Endodermal cell (in vitro differentiated cells): ENCODE measurements around the gene SAC3D1. TPM values are rescaled to one million over a fixed set of nuclear protein-coding genes. Genes with fewer than 3 reads are reported as not detected.

Experiments used
- DNase-seq: peaks from one replicate; pipeline ENCODE4 v3.0.0-alpha.2; 2017
- H3K27ac ChIP-seq: 2 replicates; pipeline ENCODE4 v1.5.1; 2013; ENCODE audit warnings: mild to moderate bottlenecking, low read depth, low read length, moderate library complexity
- H3K27me3 ChIP-seq: 2 replicates; pipeline ENCODE4 v1.6.1; 2013; ENCODE audit warnings: mild to moderate bottlenecking, low read length, moderate library complexity; ENCODE audit not compliant: insufficient read depth, control insufficient read depth, poor library complexity, severe bottlenecking
- H3K36me3 ChIP-seq: 2 replicates; pipeline ENCODE4 v1.7.0; 2013; ENCODE audit warnings: mild to moderate bottlenecking, low read length, moderate library complexity; ENCODE audit not compliant: control insufficient read depth, insufficient read depth
- H3K4me1 ChIP-seq: one replicate; pipeline ENCODE4 v1.7.0; 2013; ENCODE audit warnings: low read length; ENCODE audit not compliant: control insufficient read depth, insufficient read depth
- H3K4me3 ChIP-seq: 2 replicates; pipeline ENCODE4 v1.5.1; 2013; ENCODE audit warnings: mild to moderate bottlenecking, low read length, moderate library complexity
- H3K9ac ChIP-seq: 2 replicates; pipeline ENCODE4 v1.6.1; 2013; ENCODE audit warnings: mild to moderate bottlenecking, low read length, moderate library complexity; ENCODE audit not compliant: poor library complexity, severe bottlenecking; ENCODE audit errors: extremely low read depth
- H3K9me3 ChIP-seq: 2 replicates; pipeline ENCODE4 v1.6.1; 2013; ENCODE audit warnings: mild to moderate bottlenecking, low read length, moderate library complexity; ENCODE audit not compliant: control insufficient read depth
- H3K27ac Mint-ChIP-seq: 2 replicates; pipeline ENCODE4 v1.8.0; 2020; ENCODE audit warnings: mixed read lengths
- H3K27me3 Mint-ChIP-seq: 2 replicates; pipeline ENCODE4 v1.8.0; 2021; ENCODE audit warnings: mild to moderate bottlenecking, mixed read lengths; ENCODE audit not compliant: insufficient read depth
- H3K36me3 Mint-ChIP-seq: 2 replicates; pipeline ENCODE4 v1.8.0; 2020; ENCODE audit warnings: low read depth, mixed read lengths
- H3K4me1 Mint-ChIP-seq: 2 replicates; pipeline ENCODE4 v1.8.0; 2020; ENCODE audit warnings: mixed read lengths
- H3K4me3 Mint-ChIP-seq: 2 replicates; pipeline ENCODE4 v1.8.0; 2020; ENCODE audit warnings: mild to moderate bottlenecking, moderate library complexity, mixed read lengths
- H3K9me3 Mint-ChIP-seq: 2 replicates; pipeline ENCODE4 v1.8.0; 2020; ENCODE audit warnings: mild to moderate bottlenecking, mixed read lengths
- CTCF ChIP-seq: fragments of 200-600 bp; sonication (generic); conservative IDR thresholded peaks from 2 replicates; pipeline ENCODE4 v1.5.0; 2021; ENCODE audit warnings: antibody characterized with exemption, mild to moderate bottlenecking
- WGBS, 2 experiments: methylation state at CpG; one replicate each; pipeline versions ENCODE4 v1.1.5 to v1.1.7; 2013; ENCODE audit warnings: missing lambda C conversion rate in 2 of 2, mixed read lengths in 1 of 2; ENCODE audit not compliant: insufficient coverage in 1 of 2, insufficient read length in 1 of 2; 5-methylcytosine and 5-hydroxymethylcytosine counted together
- total RNA-seq, 2 donors: library from RNA; stranded (reverse); fragmentation: NEBNext Ultra II Directional in 1 of 2; extraction: Animal tissue kit (Norgen Biotek cat#: 25700) in 1 of 2; gene quantifications; 2 replicates in 1 of 2; 3 replicates in 1 of 2; pipeline ENCODE4 v1.2.1, GENCODE V29; 2021

SAC3D1 gene
- total RNA-seq, 2 donors from 2014 or later = 11.4 to 12.0 TPM

DNA sequence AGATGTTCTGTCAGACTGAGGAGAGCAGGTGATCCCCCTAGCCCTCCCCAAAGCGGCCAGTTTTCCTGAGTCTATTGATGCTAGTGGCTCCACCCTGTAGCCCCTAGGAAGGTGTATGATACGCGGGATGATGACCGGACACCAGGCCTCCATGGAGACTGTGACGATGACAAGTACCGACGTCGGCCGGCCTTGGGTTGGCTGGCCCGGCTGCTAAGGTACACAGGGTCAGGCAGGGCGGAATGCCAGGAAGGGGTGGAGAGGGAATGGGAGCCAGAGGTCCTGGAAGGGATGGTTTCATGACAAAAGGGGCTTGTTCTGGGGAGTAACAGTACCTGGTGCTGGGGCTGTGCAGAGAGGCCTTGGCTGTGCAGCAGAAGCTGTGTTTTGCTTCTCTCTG, 46.2 kb downstream of the SAC3D1 start:
- Mint-ChIP-seq H3K4me3 (no peak overlapping the region), H3K36me3 (peaks cover 38% of the 10 kb centered on the region), H3K9me3 (no peaks in the 10 kb centered on the region), H3K27me3 (no peaks in the 10 kb centered on the region), H3K27ac (no peak overlapping the region), H3K4me1 (peaks cover 6% of the 10 kb centered on the region)
- Histone ChIP-seq H3K27me3 (no peaks in the 10 kb centered on the region), H3K36me3 (peaks cover 35% of the 10 kb centered on the region), H3K27ac (no peak overlapping the region), H3K4me1 (no peaks in the 10 kb centered on the region), H3K9ac (no peak overlapping the region), H3K9me3 (no peaks in the 10 kb centered on the region), H3K4me3 (no peak overlapping the region)
- 96 to 100% methylated on average over 2 to 11 of the region's 11 CpGs for WGBS, 2 experiments
- DNase-seq = no peak
- no peak for TF ChIP-seq CTCF

GRCh38 chr11:65087827-65088226, 46.8 kb downstream of the SAC3D1 start:
- 97 to 100% methylated on average over 8 to 15 of the region's 15 CpGs for WGBS, 2 experiments
- H3K36me3 Mint-ChIP-seq = peaks cover 38% of the 10 kb centered on the region
- H3K9ac ChIP-seq = no peak overlapping the region

DNA sequence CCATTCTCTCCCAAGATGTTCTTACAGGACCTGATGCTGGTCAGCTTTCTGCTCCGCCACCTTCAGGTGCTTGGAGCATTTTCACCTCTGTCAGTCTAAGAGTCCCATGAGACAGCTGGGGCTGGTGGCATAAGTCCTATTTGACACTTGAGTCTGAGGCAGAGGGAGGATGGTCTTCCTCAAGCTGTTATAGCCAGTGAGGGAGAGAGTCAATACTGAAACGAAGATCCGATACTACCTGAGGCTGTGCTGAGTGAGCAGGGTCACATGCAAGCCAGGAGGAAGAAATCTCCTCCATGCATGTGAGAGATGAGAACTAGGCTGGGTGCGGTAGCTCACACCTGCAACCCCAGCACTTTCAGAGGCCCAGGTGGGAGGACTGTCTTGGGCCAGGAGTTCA, 48.6 kb downstream of the SAC3D1 start:
- H3K27me3 Mint-ChIP-seq = no peaks in the 10 kb centered on the region
- WGBS, 2 experiments = 94 to 100% methylated on average over 4 of the region's 4 CpGs
- Histone ChIP-seq H3K9me3 (no peaks in the 10 kb centered on the region), H3K36me3 (peaks cover 35% of the 10 kb centered on the region), H3K4me3 (no peak overlapping the region), H3K9ac (no peak overlapping the region), H3K27ac (no peak overlapping the region), H3K27me3 (no peaks in the 10 kb centered on the region), H3K4me1 (no peaks in the 10 kb centered on the region)
- H3K4me1 Mint-ChIP-seq = no peaks in the 10 kb centered on the region
- peaks cover 38% of the 10 kb centered on the region for H3K36me3 Mint-ChIP-seq
- no peaks in the 10 kb centered on the region for H3K9me3 Mint-ChIP-seq
- H3K27ac Mint-ChIP-seq = no peak overlapping the region
- DNase-seq = peak; percentile 33
- no peak overlapping the region for H3K4me3 Mint-ChIP-seq
- peak; percentile 14 for TF ChIP-seq CTCF

More at GRCh38 chr11:65087827-65088226, 46.8 kb downstream of the SAC3D1 start:
- Histone ChIP-seq H3K36me3 (peaks cover 35% of the 10 kb centered on the region), H3K9me3 (no peaks in the 10 kb centered on the region), H3K4me3 (no peak overlapping the region), H3K27me3 (no peaks in the 10 kb centered on the region), H3K4me1 (no peaks in the 10 kb centered on the region), H3K27ac (no peak overlapping the region)
- DNase-seq = no peak
- H3K4me1 Mint-ChIP-seq = peaks cover 4% of the 10 kb centered on the region
- TF ChIP-seq CTCF = no peak
- no peak overlapping the region for H3K4me3 Mint-ChIP-seq
- no peak overlapping the region for H3K27ac Mint-ChIP-seq
- H3K9me3 Mint-ChIP-seq = no peaks in the 10 kb centered on the region
- H3K27me3 Mint-ChIP-seq = no peaks in the 10 kb centered on the region
